HG02678 (cell line): ENCODE data around the gene OR1J1.
A peak's percentile ranks its signal among the peaks of the same experiment; 100 is the strongest.

Experiments
- ATAC-seq: cut with Tn5 transposase; IDR thresholded peaks from one replicate; pipeline ENCODE4 v1.9.1; 2021; ENCODE audit warnings: mild to moderate bottlenecking, moderate library complexity; ENCODE audit not compliant: unreplicated experiment

OR1J1 gene, protein sequence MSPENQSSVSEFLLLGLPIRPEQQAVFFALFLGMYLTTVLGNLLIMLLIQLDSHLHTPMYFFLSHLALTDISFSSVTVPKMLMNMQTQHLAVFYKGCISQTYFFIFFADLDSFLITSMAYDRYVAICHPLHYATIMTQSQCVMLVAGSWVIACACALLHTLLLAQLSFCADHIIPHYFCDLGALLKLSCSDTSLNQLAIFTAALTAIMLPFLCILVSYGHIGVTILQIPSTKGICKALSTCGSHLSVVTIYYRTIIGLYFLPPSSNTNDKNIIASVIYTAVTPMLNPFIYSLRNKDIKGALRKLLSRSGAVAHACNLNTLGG

DNA sequence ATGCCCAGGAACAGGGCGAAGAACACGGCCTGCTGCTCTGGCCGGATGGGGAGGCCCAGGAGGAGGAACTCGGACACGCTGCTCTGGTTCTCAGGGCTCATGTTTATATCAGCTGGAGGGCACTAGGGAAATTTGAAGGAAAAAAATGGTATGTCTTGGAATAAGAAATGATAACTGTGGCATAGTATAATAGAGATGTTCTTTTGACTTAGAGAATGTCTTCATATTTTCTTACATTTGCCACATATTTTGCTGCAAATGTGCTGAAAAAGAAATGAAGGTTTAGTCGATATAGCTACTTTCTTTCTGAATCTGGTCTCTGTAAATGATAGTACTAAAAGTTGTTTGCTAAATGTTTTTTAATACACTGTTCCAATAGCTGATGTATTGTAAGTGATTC lies at the start of gene OR1J1:
TSS of gene OR1J1 (minus strand) at position 101 of the 400 bp plus-strand sequence. CDS start at position 101, 0 bp downstream.
- no peak for ATAC-seq

DNA sequence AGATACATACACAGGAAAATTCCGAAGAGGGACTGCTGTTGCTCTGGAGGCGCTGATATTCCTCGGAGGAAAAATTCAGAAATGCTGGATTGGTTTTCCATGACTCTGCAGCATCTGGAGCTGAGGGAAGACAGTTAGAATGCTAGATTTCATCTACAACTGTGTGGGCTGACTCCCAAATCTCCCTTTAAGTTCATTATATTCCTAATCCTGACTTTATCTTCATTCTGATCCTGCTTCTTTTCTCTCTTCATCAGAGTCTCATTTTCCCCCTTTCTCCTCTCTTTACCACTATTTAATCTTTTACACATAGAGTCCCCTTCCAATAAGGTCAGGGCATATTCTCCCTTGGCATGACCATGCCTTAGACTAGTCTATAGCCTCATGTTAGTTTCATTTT lies 49.5 kb upstream of the OR1J1 start, which contains the start of gene OR1N1:
TSS of gene OR1N1 (minus strand) at position 101 of the 400 bp plus-strand sequence. CDS start at position 101, 0 bp downstream.
- no peak for ATAC-seq

DNA sequence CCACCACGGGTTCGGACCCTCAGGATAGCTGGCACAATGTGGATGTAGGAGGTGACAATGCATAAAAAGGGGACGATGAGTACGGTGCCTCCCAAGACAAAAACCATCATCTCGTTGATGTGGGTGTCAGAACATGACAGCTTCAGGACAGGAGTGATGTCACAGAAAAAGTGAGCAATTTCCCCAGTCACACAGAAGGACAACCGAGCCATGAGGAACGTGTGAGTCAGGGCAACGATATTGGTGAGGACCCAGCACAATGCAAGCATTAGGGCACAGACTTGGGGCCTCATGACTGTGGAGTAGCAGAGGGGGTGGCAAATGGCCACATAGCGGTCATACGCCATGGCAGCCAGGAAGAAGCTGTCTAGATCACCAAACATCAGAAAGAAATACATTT lies 48.9 kb upstream of the OR1J1 start:
- ATAC-seq: no peak

DNA sequence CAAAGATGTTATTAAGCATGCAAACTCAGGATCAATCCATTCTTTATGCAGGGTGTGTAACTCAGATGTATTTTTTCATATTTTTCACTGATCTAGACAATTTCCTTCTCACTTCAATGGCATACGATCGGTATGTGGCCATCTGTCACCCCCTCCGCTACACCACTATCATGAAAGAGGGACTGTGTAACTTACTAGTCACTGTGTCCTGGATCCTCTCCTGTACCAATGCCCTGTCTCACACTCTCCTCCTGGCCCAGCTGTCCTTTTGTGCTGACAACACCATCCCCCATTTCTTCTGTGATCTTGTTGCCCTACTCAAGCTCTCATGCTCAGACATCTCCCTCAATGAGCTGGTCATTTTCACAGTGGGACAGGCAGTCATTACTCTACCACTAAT lies 41.6 kb upstream of the OR1J1 start:
- no peak for ATAC-seq

DNA sequence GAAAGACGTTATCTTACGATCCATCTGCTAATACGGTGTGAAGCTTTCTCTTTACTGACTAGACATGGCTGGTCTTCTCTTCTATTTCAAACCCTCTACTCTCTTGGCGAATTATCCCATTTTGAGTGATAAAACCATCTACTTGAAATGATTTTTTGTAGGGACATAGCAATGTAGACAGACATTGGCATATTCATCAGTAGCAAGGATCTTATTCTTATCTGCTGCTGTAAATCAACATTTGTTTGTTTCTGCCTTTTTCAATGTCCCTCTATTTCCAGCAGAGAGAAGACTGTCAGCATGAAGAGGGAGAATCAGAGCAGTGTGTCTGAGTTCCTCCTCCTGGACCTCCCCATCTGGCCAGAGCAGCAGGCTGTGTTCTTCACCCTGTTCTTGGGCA lies 41.1 kb upstream of the OR1J1 start, which contains the start of gene OR1J4:
TSS of gene OR1J4 (plus strand) at position 301 of the 400 bp plus-strand sequence. CDS start at position 301, 0 bp downstream.
- no peak for ATAC-seq

DNA sequence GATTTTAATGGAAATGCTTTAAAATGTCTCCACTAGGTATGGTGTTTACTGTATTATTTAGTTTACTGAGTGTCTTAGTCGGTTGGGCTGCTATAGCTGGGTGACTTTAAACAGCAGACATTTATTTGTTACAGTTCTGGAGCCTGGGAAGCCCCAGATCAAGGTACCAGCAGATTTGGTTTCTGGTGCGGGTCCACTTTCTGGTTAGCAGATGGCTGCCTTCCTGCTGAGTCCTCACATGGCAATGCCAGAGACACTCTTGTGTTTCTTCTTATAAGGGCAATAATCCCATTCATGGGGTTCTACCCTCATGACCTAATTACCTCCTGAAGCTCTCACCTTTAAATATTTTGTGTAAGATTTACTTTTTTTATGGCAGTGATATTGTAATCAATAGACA lies 40.5 kb upstream of the OR1J1 start:
- no peak for ATAC-seq

DNA sequence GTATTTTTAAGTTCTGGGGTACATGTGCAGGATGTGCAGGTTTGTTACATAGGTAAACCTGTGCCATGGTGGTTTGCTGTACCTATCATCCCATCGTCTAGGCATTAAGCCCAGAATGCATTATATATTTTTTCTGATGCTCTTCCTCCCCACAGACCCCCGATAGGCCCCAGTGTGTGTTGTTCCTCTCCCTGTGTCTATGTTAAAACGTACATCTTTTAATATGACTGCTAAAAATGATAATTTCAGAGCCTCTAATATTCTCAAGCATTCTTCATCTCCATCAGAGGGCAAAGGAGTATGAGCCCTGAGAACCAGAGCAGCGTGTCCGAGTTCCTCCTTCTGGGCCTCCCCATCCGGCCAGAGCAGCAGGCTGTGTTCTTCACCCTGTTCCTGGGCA lies 32.8 kb upstream of the OR1J1 start, which contains the start of gene OR1J2:
TSS of gene OR1J2 (plus strand) at position 301 of the 400 bp plus-strand sequence. CDS start at position 301, 0 bp downstream.
- ATAC-seq: no peak

DNA sequence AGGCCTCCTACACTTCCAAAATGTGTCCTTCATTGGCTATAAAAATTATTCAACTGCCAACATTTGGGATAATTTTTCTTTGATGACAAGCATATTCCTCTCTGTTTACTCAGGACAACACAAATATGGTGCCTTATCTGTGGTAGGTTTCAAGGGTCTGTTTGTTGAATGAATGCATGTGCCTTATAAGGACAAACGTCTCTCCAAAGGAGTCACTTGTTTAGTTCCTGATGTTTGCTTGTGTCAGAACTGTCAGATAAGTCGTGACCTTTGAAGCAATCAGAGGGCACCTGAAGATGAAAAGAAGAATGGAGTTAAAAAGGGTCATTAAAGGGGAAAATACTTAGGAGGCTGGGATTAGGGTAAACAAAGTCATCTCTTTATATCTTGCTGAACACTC lies 29.2 kb upstream of the OR1J1 start:
- ATAC-seq: no peak

DNA sequence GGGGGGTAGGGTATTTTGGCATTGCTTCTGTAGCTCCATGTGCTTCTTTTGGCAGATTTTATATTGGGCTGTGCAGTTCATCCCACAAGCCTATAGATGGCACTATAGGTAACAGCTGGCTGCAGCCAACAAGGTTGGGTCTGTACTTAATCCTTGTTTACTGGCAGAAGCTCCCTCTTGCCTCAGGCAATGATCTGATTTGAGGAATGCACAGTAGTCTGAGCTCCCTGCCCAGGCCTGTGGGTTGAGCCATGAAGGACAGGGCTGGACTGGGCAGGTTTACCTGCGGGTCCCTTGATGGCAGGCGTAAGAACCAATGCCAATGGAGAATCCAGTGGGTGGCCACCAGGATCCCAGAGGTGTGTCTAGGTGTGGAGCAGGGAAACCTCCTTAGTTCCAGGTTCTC lies 21.2 kb upstream of the OR1J1 start:
- ATAC-seq: no peak

DNA sequence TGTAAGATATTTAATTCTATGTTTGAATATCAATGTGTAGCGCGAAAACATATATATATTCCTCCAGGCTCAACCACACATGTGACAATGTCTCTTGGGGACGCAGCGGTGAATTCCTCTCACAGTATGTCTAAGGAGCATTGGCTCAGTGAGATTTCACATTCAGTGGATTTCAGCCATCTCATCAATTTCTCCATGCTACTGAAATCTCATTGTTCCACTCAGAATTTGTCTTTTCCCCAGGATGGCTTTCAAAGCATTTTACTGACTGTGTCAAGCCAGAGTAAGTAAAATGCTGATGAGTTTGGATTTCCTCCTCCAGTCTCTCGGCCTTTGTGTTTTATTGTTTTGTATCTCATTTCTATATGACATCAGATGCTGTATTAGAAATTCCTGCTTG lies 1.3 kb upstream of the OR1J1 start:
- no peak for ATAC-seq

DNA sequence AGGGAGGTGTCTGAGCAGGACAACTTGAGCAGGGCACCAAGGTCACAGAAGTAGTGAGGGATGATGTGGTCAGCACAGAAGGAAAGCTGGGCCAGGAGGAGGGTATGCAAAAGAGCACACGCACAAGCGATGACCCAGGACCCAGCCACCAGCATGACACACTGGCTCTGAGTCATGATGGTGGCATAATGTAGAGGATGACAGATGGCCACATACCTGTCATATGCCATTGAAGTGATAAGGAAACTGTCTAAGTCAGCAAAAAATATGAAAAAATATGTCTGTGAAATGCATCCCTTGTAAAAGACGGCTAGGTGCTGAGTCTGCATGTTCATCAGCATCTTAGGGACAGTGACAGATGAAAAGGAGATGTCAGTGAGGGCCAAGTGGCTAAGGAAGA lies 380 bp downstream of the OR1J1 start:
- no peak for ATAC-seq

DNA sequence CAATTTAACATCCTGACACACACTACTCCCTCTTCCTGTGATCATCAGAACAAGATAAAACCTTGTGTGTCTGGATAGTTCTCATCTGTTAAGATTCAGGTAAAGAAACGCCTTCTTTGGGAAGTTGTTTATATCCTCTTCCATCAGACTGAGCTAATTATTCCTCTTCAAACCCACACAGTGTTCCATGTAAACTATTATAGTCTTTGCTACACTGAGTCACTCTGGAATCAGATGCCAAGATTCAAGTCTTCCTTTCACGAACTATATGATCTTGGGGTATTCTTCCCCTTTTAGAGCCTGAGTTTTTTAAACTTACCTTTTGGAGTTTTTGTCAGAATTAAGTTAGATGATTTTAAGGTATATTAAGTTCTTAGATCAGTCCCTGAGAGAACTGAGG lies 2.0 kb downstream of the OR1J1 start:
- no peak for ATAC-seq

DNA sequence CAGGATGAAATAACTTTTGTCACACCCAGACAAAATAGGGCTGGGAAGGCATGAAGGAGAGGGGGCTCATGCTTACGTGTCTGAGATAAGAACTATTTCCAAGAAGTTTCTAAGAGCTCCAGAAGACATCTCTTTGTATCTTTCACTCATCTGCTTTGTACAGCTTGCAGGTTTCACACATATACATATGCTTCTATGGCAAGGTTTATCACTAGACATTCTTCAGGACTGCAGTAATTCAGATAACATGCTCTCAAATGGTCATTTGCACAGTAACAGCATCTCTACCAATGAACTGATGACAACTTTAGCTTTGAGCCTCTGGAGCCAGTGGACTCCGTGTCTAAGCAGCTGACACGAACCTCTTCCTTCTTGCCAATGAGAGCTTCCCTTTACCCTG lies 3.2 kb downstream of the OR1J1 start:
- no peak for ATAC-seq

DNA sequence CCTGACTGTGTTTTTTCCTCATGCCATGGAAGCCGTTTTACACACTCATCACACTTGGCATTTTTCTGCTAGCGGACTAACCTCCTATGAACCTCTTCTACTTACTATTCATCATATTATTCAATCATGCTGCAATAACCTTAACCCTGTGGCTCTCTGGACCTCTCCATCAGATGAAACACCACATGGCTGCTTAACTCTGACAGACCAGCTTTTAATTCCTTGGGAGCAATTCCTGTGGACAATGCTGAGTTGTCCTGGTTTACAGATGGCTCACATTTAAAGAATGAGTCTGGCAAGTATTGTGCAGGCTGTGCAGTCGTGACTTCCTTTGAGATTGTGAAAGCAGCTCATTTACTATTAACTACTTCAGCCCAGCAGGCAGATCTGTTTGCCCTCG lies 9.0 kb downstream of the OR1J1 start:
- no peak for ATAC-seq

DNA sequence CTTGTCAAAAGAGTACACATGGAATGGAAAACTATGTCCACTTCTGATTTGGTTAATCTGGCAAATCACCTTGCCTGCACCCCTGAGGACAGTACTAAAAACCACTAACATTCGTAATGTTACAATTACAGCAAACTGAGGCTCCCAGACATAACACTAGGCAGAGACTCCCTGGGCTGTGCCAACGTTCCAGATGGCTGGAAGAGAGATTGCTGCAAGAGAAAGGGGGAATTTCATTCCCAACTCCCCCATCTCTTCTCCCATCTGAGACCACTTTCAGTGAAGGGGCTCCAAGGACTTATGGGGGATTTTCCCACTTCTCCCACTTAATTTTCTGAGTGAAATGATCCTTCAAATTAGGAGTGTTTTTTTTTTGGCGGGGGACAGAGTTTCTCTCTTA lies 11.3 kb downstream of the OR1J1 start:
- ATAC-seq: no peak

DNA sequence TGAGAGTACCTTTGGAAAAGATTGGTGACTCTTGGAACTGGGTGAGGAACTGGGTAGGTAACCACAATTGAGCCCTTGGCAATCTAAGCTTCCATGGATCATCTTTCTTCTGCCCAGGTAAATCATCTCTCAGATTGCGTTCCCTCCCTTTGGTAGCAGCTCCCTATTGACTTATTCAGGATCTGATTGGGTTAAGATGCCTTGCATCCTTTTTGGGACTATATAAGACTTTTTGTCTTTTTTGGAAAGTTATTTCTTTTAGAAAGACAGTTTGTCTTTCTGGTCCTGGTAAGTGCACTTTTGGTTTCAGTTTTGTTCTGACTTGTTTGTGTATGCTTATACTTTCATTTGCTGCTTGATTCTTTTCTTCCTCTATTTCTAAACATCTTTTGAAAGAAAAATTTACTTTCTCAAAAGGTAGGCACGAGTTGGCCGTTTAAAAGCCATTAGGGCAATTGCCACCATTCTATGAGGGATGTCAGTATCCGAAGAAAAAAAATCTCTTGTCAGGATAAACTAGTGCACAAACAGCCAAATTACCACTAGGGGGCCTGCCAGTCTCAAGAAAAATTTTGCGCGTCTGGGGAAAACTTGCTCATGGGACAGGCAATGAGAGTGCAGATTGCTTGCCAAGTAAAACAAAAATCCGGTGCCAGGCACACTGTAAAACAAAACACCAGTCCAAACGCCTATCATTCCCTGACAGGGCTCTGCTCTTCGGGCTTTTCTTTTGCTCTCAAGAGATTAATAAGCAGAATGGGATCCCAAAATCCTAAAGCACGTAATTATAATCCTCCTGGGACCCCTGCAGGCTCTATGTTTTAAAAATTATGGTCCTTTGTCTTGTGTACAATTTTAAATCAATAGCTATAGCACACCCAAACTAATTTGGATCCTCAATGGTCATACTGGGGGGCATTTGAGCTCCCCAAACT lies 12.8 kb downstream of the OR1J1 start:
- ATAC-seq: peak; percentile 77

DNA sequence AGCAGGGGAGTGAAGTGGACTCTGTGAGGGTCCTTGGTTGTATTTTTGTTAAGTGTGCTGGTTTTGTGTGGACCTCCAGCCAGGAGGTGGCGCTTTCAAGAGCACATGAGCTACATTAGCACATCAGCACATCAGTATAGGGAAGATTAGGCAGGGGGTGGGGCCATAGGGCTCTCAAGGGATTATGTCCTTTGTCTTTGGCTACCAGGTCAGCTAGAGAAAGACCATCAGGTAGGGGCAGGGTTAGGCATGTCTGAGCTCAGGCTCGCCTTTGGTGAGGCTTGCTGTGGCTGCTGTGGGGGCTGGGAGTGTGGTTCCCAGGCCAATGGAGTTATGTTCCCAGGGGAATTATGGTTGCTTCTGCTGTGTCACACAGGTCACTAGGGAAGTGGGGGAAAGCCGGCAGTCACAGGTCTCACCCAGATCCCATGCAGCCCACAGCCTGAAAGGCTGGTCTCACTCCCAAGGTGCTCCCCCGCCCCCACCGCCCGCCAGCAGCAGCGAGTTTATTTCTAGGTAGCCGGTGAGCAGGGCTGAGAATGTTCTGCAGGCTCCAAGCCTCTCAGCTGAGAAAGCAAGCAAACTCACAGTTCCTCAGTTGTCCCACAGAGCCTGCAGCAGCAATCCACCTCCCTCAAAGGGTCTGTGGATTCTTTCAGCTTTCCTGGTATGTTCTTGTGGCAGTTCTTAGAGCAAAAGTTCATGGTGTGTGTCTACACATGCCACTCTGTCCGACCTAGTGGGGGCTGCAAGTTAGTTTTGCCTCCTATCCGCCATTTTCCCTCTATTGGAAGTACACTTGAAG lies 13.7 kb downstream of the OR1J1 start:
- no peak for ATAC-seq

DNA sequence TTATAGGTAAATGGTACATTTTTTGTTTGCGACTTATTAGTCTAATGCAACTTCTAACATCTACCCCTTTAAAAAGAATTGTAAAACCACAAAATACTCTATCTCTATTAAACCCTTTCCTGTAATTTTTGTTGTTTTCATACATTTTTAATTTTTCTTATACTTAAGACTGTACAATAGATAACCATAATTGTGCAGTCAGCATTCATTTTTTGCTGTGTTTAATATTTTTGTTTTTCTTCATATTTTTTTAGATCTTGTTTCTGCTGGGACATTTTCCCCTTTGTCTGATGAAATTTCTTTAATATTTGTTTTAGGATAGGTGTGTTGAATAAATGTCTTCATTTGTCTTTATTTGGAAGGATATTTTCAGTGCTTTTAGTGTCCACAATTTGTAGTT lies 19.9 kb downstream of the OR1J1 start:
- ATAC-seq: no peak

DNA sequence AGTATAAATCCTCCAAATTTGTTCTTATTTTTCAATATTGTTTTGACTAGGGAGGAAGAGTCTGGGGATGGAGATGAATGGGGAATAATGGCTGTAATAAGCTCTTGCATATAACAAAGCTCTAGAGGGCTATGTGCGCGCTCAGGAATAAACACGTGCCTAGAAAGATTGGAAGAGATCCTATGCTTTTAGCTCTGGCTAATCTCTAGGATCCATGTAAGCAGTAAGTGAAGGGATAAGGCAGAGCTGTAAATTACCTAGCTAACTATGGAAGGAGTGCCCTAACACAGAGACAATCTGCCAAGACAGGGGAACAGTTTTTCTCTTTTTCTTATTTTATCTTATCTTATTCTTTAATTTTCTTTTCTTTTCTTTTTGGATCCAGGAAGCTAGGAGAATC lies 21.6 kb downstream of the OR1J1 start:
- ATAC-seq: no peak

DNA sequence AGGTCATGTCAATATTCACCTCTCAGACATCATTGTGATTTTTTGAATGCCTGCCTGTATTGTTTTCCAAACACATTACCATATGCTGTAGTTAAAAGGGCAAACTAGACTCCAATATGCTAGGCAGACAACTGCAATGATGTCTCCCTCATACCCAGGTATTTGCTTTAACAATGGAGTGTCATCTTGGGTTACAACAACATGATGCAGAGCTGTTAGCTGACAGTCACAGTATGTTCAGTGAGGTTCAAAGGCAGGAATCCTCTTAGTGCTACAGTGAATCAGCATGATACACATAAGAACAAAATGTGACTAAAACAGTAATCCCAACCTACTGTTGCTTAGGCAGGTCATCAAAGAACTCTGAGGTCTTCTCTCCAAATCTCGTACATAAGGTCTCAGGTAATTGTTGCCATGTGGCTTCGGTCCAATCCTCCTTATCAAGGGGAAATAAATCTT lies 24.0 kb downstream of the OR1J1 start:
- no peak for ATAC-seq
